ENCODE data around the gene MX2.

Gene MX2

GRCh38 chr21:41443562-41443961 lies 81.7 kb downstream of the MX2 start:
- Histone ChIP-seq H3K4me1 (no peaks in the 10 kb centered on the region), H3K36me3 (replicated peaks) (no peaks in the 10 kb centered on the region), H3K4me3 (no peak overlapping the region), H3K27me3 (ENCODE audit: low read depth) (no peaks in the 10 kb centered on the region), H3K9me3 (no peaks in the 10 kb centered on the region; the same call in 1 of the 2 replicates)
- in situ Hi-C loops (cut with MboI; ENCODE audit: low sequenced_read_pairs) = no loop called here
- no peak for DNase-seq (ENCODE audit: low spot score in 2 of 2)

GRCh38 chr21:41444703-41445464 lies 83.1 kb downstream of the MX2 start:
- Histone ChIP-seq H3K4me1 (no peaks in the 10 kb centered on the region), H3K36me3 (replicated peaks) (no peaks in the 10 kb centered on the region), H3K9me3 (no peaks in the 10 kb centered on the region; the same call in 1 of the 2 replicates), H3K4me3 (no peak overlapping the region), H3K27me3 (ENCODE audit: low read depth) (no peaks in the 10 kb centered on the region)
- in situ Hi-C loops (cut with MboI; ENCODE audit: low sequenced_read_pairs) = no loop called here
- no peak for DNase-seq (ENCODE audit: low spot score in 2 of 2)

GRCh38 chr21:41445465-41445862 lies 83.6 kb downstream of the MX2 start:
- no peaks in the 10 kb centered on the region for H3K36me3 ChIP-seq (replicated peaks)
- no peaks in the 10 kb centered on the region for H3K4me1 ChIP-seq
- H3K4me3 ChIP-seq = no peak overlapping the region
- no peak for DNase-seq (ENCODE audit: low spot score in 2 of 2)
- in situ Hi-C loops (cut with MboI; ENCODE audit: low sequenced_read_pairs) = no loop called here
- no peaks in the 10 kb centered on the region for H3K27me3 ChIP-seq (ENCODE audit: low read depth)
- no peaks in the 10 kb centered on the region for H3K9me3 ChIP-seq

GRCh38 chr21:41446586-41446985 lies 84.8 kb downstream of the MX2 start:
- no peaks in the 10 kb centered on the region for H3K4me1 ChIP-seq
- H3K9me3 ChIP-seq = no peaks in the 10 kb centered on the region
- no peaks in the 10 kb centered on the region for H3K27me3 ChIP-seq (ENCODE audit: low read depth)
- H3K4me3 ChIP-seq = no peak overlapping the region
- in situ Hi-C loops (cut with MboI; ENCODE audit: low sequenced_read_pairs) = no loop called here
- DNase-seq (ENCODE audit: low spot score in 2 of 2) = no peak
- H3K36me3 ChIP-seq (replicated peaks) = no peaks in the 10 kb centered on the region

GRCh38 chr21:41447356-41447755 lies 85.5 kb downstream of the MX2 start:
- H3K36me3 ChIP-seq (replicated peaks) = no peaks in the 10 kb centered on the region
- no peaks in the 10 kb centered on the region for H3K27me3 ChIP-seq (ENCODE audit: low read depth)
- H3K4me1 ChIP-seq = no peaks in the 10 kb centered on the region
- no peak for DNase-seq (ENCODE audit: low spot score in 2 of 2)
- in situ Hi-C loops (cut with MboI; ENCODE audit: low sequenced_read_pairs) = no loop called here
- no peak overlapping the region for H3K4me3 ChIP-seq
- no peaks in the 10 kb centered on the region for H3K9me3 ChIP-seq

- Histone ChIP-seq H3K27me3 (ENCODE audit: low read depth) (no peaks in the 10 kb centered on the region), H3K4me1 (no peaks in the 10 kb centered on the region), H3K36me3 (replicated peaks) (no peaks in the 10 kb centered on the region), H3K9me3 (no peaks in the 10 kb centered on the region), H3K4me3 (no peak overlapping the region)
- in situ Hi-C loops (cut with MboI; ENCODE audit: low sequenced_read_pairs) = no loop called here
- DNase-seq (ENCODE audit: low spot score in 2 of 2) = no peak
Observed at GRCh38 chr21:41449613-41450012, 87.8 kb downstream of the MX2 start.

GRCh38 chr21:41451753-41452676 lies 90.2 kb downstream of the MX2 start:
- Histone ChIP-seq H3K27me3 (ENCODE audit: low read depth) (no peaks in the 10 kb centered on the region), H3K9me3 (no peaks in the 10 kb centered on the region), H3K4me3 (no peak overlapping the region), H3K4me1 (no peaks in the 10 kb centered on the region), H3K36me3 (replicated peaks) (no peaks in the 10 kb centered on the region)
- DNase-seq (ENCODE audit: low spot score in 2 of 2) = no peak
- in situ Hi-C loops (cut with MboI; ENCODE audit: low sequenced_read_pairs) = no loop called here

- in situ Hi-C loops (cut with MboI; ENCODE audit: low sequenced_read_pairs) = no loop called here
- Histone ChIP-seq H3K4me3 (no peak overlapping the region), H3K4me1 (no peaks in the 10 kb centered on the region), H3K27me3 (ENCODE audit: low read depth) (no peaks in the 10 kb centered on the region), H3K36me3 (replicated peaks) (no peaks in the 10 kb centered on the region), H3K9me3 (no peaks in the 10 kb centered on the region)
- DNase-seq (ENCODE audit: low spot score in 2 of 2) = no peak
Observed at GRCh38 chr21:41453198-41453597, 91.4 kb downstream of the MX2 start.

GRCh38 chr21:41453761-41454160 lies 91.9 kb downstream of the MX2 start:
- DNase-seq (ENCODE audit: low spot score in 2 of 2) = no peak
- no peaks in the 10 kb centered on the region for H3K4me1 ChIP-seq
- H3K4me3 ChIP-seq = no peak overlapping the region
- no peaks in the 10 kb centered on the region for H3K27me3 ChIP-seq (ENCODE audit: low read depth)
- H3K9me3 ChIP-seq = no peaks in the 10 kb centered on the region
- in situ Hi-C loops (cut with MboI; ENCODE audit: low sequenced_read_pairs) = no loop called here
- no peaks in the 10 kb centered on the region for H3K36me3 ChIP-seq (replicated peaks)

GRCh38 chr21:41458121-41458520 lies 96.3 kb downstream of the MX2 start:
- in situ Hi-C loops (cut with MboI; ENCODE audit: low sequenced_read_pairs) = no loop called here
- H3K4me1 ChIP-seq = no peaks in the 10 kb centered on the region
- DNase-seq (ENCODE audit: low spot score in 2 of 2) = no peak
- no peak overlapping the region for H3K4me3 ChIP-seq
- H3K36me3 ChIP-seq (replicated peaks) = no peaks in the 10 kb centered on the region
- H3K27me3 ChIP-seq (ENCODE audit: low read depth) = no peaks in the 10 kb centered on the region
- no peaks in the 10 kb centered on the region for H3K9me3 ChIP-seq

- in situ Hi-C loops (cut with MboI; ENCODE audit: low sequenced_read_pairs) = no loop called here
- no peak for DNase-seq (ENCODE audit: low spot score in 2 of 2)
- Histone ChIP-seq H3K4me3 (no peak overlapping the region), H3K4me1 (no peaks in the 10 kb centered on the region), H3K9me3 (no peaks in the 10 kb centered on the region), H3K27me3 (ENCODE audit: low read depth) (no peaks in the 10 kb centered on the region), H3K36me3 (replicated peaks) (no peaks in the 10 kb centered on the region)
Observed at GRCh38 chr21:41458559-41458958, 96.7 kb downstream of the MX2 start.

All from HAP-1 (cell line).